Ishikawa (cell line): ENCODE data around the gene SYCP2L.

Experiments used
- EP300 ChIP-seq: IDR thresholded peaks from 2 replicates; pipeline ENCODE4 v1.6.1; 2012; ENCODE audit warnings: borderline replicate concordance
- RAD21 ChIP-seq: IDR thresholded peaks from 2 replicates; pipeline ENCODE4 v1.6.1; 2012; ENCODE audit warnings: low read depth
- REST ChIP-seq: IDR thresholded peaks from 2 replicates; pipeline ENCODE4 v1.6.1; 2012; ENCODE audit warnings: low read depth, mild to moderate bottlenecking
- TAF1 ChIP-seq: IDR thresholded peaks from 2 replicates; pipeline ENCODE4 v1.6.1; 2012; ENCODE audit warnings: low read depth, mild to moderate bottlenecking
- YY1 ChIP-seq: IDR thresholded peaks from 2 replicates; pipeline ENCODE4 v1.6.1; 2012; ENCODE audit warnings: low read depth

GRCh38 chr6:10963113-10963512 is 76.3 kb downstream of the SYCP2L start:
- TF ChIP-seq TAF1, result no peak
- no peak for TF ChIP-seq YY1
- no peak for TF ChIP-seq RAD21
- TF ChIP-seq REST, result no peak
- TF ChIP-seq EP300, result no peak
